Esophagus squamous epithelium (tissue), 4 donors: ENCODE data around the gene LOC101059915.

Experiments
- CTCF ChIP-seq, 6 experiments: fragments of 450-650 bp in 4 of 6; fragments of 200-600 bp in 2 of 6; sonication (generic) in 2 of 6; IDR thresholded peaks; one replicate each; pipeline ENCODE4 v1.5.1; 2016 to 2019; ENCODE audit warnings: antibody characterized with exemption in 6 of 6, mild to moderate bottlenecking in 4 of 6, moderate library complexity in 4 of 6
- POLR2A ChIP-seq, 4 donors: fragments of 450-650 bp; IDR thresholded peaks; one replicate each; pipeline ENCODE4 v1.6.1; 2017; ENCODE audit warnings: antibody characterized with exemption in 4 of 4, mild to moderate bottlenecking in 4 of 4, moderate library complexity in 3 of 4

GRCh38 chrX:71665747-71666146, 1.6 kb upstream of the LOC101059915 start:
- TF ChIP-seq CTCF (IDR thresholded peaks at IDR 0.05) (no peak), POLR2A (IDR thresholded peaks at IDR 0.05) (no peak)
